ENCODE data around the gene C1QTNF12. TPM values are rescaled to one million over a fixed set of nuclear protein-coding genes. Genes with fewer than 3 reads are reported as not detected.

The C1QTNF12 gene
- polyA plus RNA-seq, 1 donor from 2014 or later: 0.74 TPM

DNA sequence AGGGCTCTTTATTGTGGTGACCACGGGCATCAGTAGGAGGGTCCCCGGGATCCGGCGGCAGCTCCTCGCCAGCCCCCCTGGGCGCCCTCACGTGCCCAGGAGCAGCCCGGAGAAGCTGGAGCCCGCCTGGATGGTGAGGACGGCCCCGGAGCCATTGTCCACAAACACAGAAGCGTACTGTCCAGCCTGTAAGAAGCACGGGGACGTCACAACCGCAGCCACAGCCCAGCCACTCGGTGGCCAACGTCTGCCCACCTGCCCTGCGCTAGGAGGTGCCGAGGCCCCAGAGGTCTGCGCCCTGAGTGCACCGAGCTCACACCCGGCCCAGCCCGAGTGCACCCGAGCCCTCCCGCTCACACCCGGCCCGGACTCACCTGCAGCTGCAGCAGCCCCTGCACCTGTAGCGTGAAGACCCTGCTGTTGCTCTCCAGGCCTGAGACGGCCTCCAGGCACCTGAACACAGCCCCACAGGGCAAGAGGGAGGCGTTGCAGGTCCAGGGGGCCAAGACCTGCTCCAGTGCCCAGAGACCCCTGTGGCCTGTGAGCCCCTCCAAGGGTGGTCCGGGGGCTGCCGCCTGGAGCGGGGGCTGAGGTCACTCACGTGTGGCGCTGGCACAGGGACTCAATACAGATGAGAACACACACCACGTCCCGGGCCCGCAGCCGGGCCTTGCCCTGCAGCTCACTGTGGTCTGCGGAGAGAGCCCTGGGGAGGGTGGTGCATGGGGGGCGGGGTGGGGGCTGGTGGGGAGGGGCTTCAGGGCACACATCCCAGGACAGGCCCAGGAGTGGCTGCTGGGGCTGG is 3.9 kb downstream of the C1QTNF12 start:
- H3K9me2 ChIP-seq (ENCODE audit: insufficient read depth, low read length): no peaks in the 10 kb centered on the region
- no peaks in the 10 kb centered on the region for H4K20me1 ChIP-seq (ENCODE audit: insufficient read depth)
- no peak for TF ChIP-seq EZH2 (IDR thresholded peaks at IDR 0.05; ENCODE audit: borderline replicate concordance, insufficient read depth, low read length, poor library complexity, severe bottlenecking)
- TF ChIP-seq REST (IDR thresholded peaks at IDR 0.05; ENCODE audit: borderline replicate concordance): no peak
- TF ChIP-seq TAF1 (IDR thresholded peaks at IDR 0.05; ENCODE audit: low read depth): no peak
- no peak for TF ChIP-seq SMC3 (conservative IDR thresholded peaks at IDR 0.05; ENCODE audit: poor library complexity)
- TF ChIP-seq RAD21 (conservative IDR thresholded peaks at IDR 0.05): no peak
- no peak for TF ChIP-seq MXI1 (conservative IDR thresholded peaks at IDR 0.05; ENCODE audit: poor library complexity, severe bottlenecking)
- TF ChIP-seq CTCF (IDR thresholded peaks at IDR 0.05; ENCODE audit: poor library complexity, severe bottlenecking): no peak
- no peak for TF ChIP-seq POLR2AphosphoS5 (IDR thresholded peaks at IDR 0.05)
- no peak for TF ChIP-seq EP300 (conservative IDR thresholded peaks at IDR 0.05; ENCODE audit: poor library complexity, severe bottlenecking)
- H3K4me2 ChIP-seq (ENCODE audit: low read length): no peak overlapping the region
- no peak overlapping the region for H3K27ac ChIP-seq (ENCODE audit: low read length)
- no peaks in the 10 kb centered on the region for H3F3A ChIP-seq (ENCODE audit: insufficient read depth, low read length, poor library complexity, severe bottlenecking)
- no peaks in the 10 kb centered on the region for H3K79me2 ChIP-seq (replicated peaks; ENCODE audit: insufficient read depth, low read length)
- no peak overlapping the region for H3K4me3 ChIP-seq (ENCODE audit: low read length)
- H3K27me3 ChIP-seq (ENCODE audit: insufficient read depth, low read depth, low read length): peaks cover 3% of the 10 kb centered on the region
- H3K9ac ChIP-seq (ENCODE audit: low read length): no peak overlapping the region
- H3K36me3 ChIP-seq (ENCODE audit: insufficient read depth, low read length): no peaks in the 10 kb centered on the region
- no peaks in the 10 kb centered on the region for H3K9me3 ChIP-seq (ENCODE audit: low read length)
- no peak overlapping the region for H2AFZ ChIP-seq (ENCODE audit: low read depth, low read length)

DNA sequence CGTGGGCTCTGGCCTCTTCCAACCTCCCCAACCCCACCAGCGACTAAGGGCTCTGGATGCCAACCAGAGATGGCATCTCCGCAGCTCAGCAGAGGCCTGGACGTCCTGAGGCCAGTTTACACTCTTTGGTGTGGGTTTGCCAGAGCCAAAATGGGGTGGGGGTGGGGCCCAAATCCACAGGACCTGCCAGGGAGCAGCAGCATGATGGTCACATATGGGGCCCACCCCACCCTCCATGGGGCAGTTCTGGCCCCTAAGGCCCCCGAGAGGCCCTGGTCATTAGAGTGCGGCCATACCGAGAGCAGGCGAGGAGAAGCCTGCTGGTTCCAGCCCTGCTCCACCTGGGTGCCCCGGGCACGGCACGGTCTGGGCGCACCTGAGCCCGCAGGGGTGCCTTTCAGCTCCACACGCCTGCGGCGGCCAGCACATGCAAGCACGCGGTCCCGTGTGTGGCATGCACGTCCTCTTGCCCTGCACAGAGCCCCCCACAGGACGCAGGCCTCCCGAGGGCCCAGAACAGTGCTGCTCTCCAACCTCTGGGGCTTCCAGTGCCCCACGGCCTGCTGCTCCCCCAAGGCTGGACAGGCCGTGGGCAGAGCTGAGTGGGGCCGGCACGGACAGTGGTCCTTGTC is 4.8 kb downstream of the C1QTNF12 start:
- no peak overlapping the region for H3K27ac ChIP-seq (ENCODE audit: low read length)
- no peaks in the 10 kb centered on the region for H4K20me1 ChIP-seq (ENCODE audit: insufficient read depth)
- no peak overlapping the region for H3K4me2 ChIP-seq (ENCODE audit: low read length)
- no peak overlapping the region for H2AFZ ChIP-seq (ENCODE audit: low read depth, low read length)
- TF ChIP-seq RAD21 (conservative IDR thresholded peaks at IDR 0.05) (no peak), REST (IDR thresholded peaks at IDR 0.05; ENCODE audit: borderline replicate concordance) (no peak), EP300 (conservative IDR thresholded peaks at IDR 0.05; ENCODE audit: poor library complexity, severe bottlenecking) (no peak), SMC3 (conservative IDR thresholded peaks at IDR 0.05; ENCODE audit: poor library complexity) (no peak), MXI1 (conservative IDR thresholded peaks at IDR 0.05; ENCODE audit: poor library complexity, severe bottlenecking) (no peak), EZH2 (IDR thresholded peaks at IDR 0.05; ENCODE audit: borderline replicate concordance, insufficient read depth, low read length, poor library complexity, severe bottlenecking) (no peak), CTCF (IDR thresholded peaks at IDR 0.05; ENCODE audit: poor library complexity, severe bottlenecking) (no peak), POLR2AphosphoS5 (IDR thresholded peaks at IDR 0.05) (no peak), TAF1 (IDR thresholded peaks at IDR 0.05; ENCODE audit: low read depth) (no peak)
- H3K9me3 ChIP-seq (ENCODE audit: low read length): no peaks in the 10 kb centered on the region
- no peaks in the 10 kb centered on the region for H3F3A ChIP-seq (ENCODE audit: insufficient read depth, low read length, poor library complexity, severe bottlenecking)
- no peaks in the 10 kb centered on the region for H3K79me2 ChIP-seq (replicated peaks; ENCODE audit: insufficient read depth, low read length)
- H3K4me3 ChIP-seq (ENCODE audit: low read length): no peak overlapping the region
- no peak overlapping the region for H3K9ac ChIP-seq (ENCODE audit: low read length)
- H3K9me2 ChIP-seq (ENCODE audit: insufficient read depth, low read length): no peaks in the 10 kb centered on the region
- H3K36me3 ChIP-seq (ENCODE audit: insufficient read depth, low read length): no peaks in the 10 kb centered on the region
- peaks cover under 1% of the 10 kb centered on the region for H3K27me3 ChIP-seq (ENCODE audit: insufficient read depth, low read depth, low read length)

Data from neural cell (in vitro differentiated cells).